ENCODE measurements around the gene BAAT. TPM values are rescaled to one million over a fixed set of nuclear protein-coding genes. Genes with fewer than 3 reads are reported as not detected.

The BAAT gene
- total and polyA plus RNA-seq, 2 of the 4 experiments (the other 2 are of a cell fraction), result not detected

DNA sequence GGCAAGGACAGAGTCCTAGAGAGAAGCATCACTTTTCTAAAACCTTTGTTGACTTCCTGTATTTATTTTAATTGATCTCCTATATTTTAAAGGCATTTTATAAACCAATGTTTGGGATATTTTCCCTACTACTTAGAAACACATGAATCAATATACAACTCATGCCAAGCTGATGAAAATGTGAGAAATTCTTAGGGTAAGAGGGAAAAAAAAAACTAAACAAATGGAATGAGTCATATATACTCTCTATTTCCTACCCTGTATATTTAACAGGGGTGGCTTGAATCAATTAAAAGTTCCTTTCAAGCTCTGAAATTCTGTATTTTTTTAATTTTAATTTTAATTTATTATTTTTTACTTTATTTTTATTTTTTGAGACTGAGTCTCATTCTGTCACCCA is 19.6 kb downstream of the BAAT start:
- dilution Hi-C loops (cut with HindIII; ENCODE audit: low sequenced_read_pairs, unreplicated experiment) (no loop called here), intact Hi-C loops (cut with micrococcal nuclease) (no loop called here), in situ Hi-C loops (cut with MboI; ENCODE audit: low sequenced_read_pairs) (no loop called here)
- no peaks in the 10 kb centered on the region for H3K27me3 ChIP-seq (ENCODE audit: control insufficient read depth, insufficient read depth, low read length)
- H3K4ac ChIP-seq (ENCODE audit: low read depth, low read length), result no peak overlapping the region
- no peak overlapping the region for H3K4me3 ChIP-seq (ENCODE audit: insufficient read depth, low read depth, low read length)
- no peaks in the 10 kb centered on the region for H3K36me3 ChIP-seq (ENCODE audit: control insufficient read depth, insufficient read depth, low read length)
- H3K14ac ChIP-seq (replicated peaks; ENCODE audit: low read depth, low read length), result no peak overlapping the region; the same call in 1 of the 2 replicates
- H3K4me1 ChIP-seq (ENCODE audit: control insufficient read depth, insufficient read depth, low read length), result no peaks in the 10 kb centered on the region
- no peak overlapping the region for H3K23ac ChIP-seq (ENCODE audit: low read depth, low read length)
- ChIA-PET CTCF (no interaction called here), POLR2A (ENCODE audit: unreplicated experiment) (no interaction called here)
- DNase-seq (peak; percentile 25), ATAC-seq (ENCODE audit: low read depth) (no peak)
- no peak overlapping the region for H2BK5ac ChIP-seq (ENCODE audit: low read depth, low read length, poor library complexity, severe bottlenecking)
- H2BK15ac ChIP-seq (ENCODE audit: low read depth, low read length), result no peak overlapping the region
- H3K18ac ChIP-seq (ENCODE audit: low read depth, low read length), result no peak overlapping the region
- no peak overlapping the region for H4K8ac ChIP-seq (ENCODE audit: low read depth in 2 of 2, low read length in 2 of 2)
- H3K9me3 ChIP-seq (ENCODE audit: control insufficient read depth, insufficient read depth, low read length), result no peaks in the 10 kb centered on the region
- H4K20me1 ChIP-seq (ENCODE audit: insufficient read depth, low read length), result no peaks in the 10 kb centered on the region
- no peak overlapping the region for H3K4me2 ChIP-seq (ENCODE audit: low read depth, low read length)
- no peak overlapping the region for H2AK5ac ChIP-seq (ENCODE audit: low read depth, low read length)
- no peak overlapping the region for H3K56ac ChIP-seq (ENCODE audit: extremely low read depth, insufficient read depth, low read length)
- H3K79me1 ChIP-seq (ENCODE audit: low read depth in 1 of 2, low read length in 2 of 2), result no peaks in the 10 kb centered on the region
- TF ChIP-seq RFX5 (IDR thresholded peaks at IDR 0.05; ENCODE audit: low read depth, low read length) (no peak), CHD1 (IDR thresholded peaks at IDR 0.05; ENCODE audit: low read depth, low read length) (no peak)
- H4K91ac ChIP-seq (ENCODE audit: insufficient read depth, low read depth, low read length), result no peak overlapping the region
- no peak overlapping the region for H3K27ac ChIP-seq (ENCODE audit: insufficient read depth, low read length)
- H3K9me1 ChIP-seq (ENCODE audit: insufficient read depth, low read length), result no peaks in the 10 kb centered on the region
- no peak overlapping the region for H2BK120ac ChIP-seq (ENCODE audit: low read depth, low read length)
- H2AFZ ChIP-seq (replicated peaks; ENCODE audit: low read length, poor library complexity), result no peak overlapping the region
- no peak overlapping the region for H3K9ac ChIP-seq (ENCODE audit: low read depth, low read length)
- no peak overlapping the region for H2BK20ac ChIP-seq (ENCODE audit: low read depth, low read length)
- H4K5ac ChIP-seq (ENCODE audit: low read depth, low read length), result no peak overlapping the region
- no TSS peak for BruUV-seq (replicated peaks)
- no peak overlapping the region for H2AK9ac ChIP-seq (replicated peaks; ENCODE audit: low read depth, low read length, poor library complexity)

All from IMR-90 (cell line).